ENCODE data around the gene MYO3B. TPM values are rescaled to one million over a fixed set of nuclear protein-coding genes. Genes with fewer than 3 reads are reported as not detected.
"Not testable (repeated sequence)": the region's sequence is repeated elsewhere in the genome, so short reads cannot be mapped to it uniquely, and the experiment has no call there.

Gene MYO3B
- total RNA-seq, 2 donors from 2014 or later: 0.31 TPM; not detected in 1

GRCh38 chr2:170270278-170270864 lies 92.4 kb downstream of the MYO3B start:
- Mint-ChIP-seq H3K27me3 (peaks cover 11 to 13% of the 10 kb centered on the region in 2 donors), H3K9me3 (no peaks in the 10 kb centered on the region), H3K27ac (no peak overlapping the region), H3K4me1 (ENCODE audit: low read depth in 2 of 2) (no peaks in the 10 kb centered on the region), H3K36me3 (no peaks in the 10 kb centered on the region), H3K4me3 (no peak overlapping the region)
- DNase-seq (ENCODE audit: low spot score) (no peak), ATAC-seq (no peak)

GRCh38 chr2:170271340-170271739 lies 93.4 kb downstream of the MYO3B start:
- DNase-seq (ENCODE audit: low spot score) (no peak), ATAC-seq (no peak)
- Mint-ChIP-seq H3K36me3 (no peaks in the 10 kb centered on the region), H3K9me3 (no peaks in the 10 kb centered on the region), H3K27ac (no peak overlapping the region), H3K27me3 (peaks cover 11 to 13% of the 10 kb centered on the region in 2 donors), H3K4me3 (no peak overlapping the region), H3K4me1 (ENCODE audit: low read depth in 2 of 2) (no peaks in the 10 kb centered on the region)

GRCh38 chr2:170276056-170276455 lies 98.1 kb downstream of the MYO3B start:
- no peaks in the 10 kb centered on the region for H3K4me1 Mint-ChIP-seq (ENCODE audit: low read depth in 2 of 2)
- DNase-seq (ENCODE audit: low spot score) (no peak), ATAC-seq (no peak)
- H3K9me3 Mint-ChIP-seq: no peaks in the 10 kb centered on the region
- no peaks in the 10 kb centered on the region for H3K36me3 Mint-ChIP-seq
- peaks cover 10 to 29% of the 10 kb centered on the region in 2 donors for H3K27me3 Mint-ChIP-seq
- no peak overlapping the region for H3K27ac Mint-ChIP-seq
- no peak overlapping the region for H3K4me3 Mint-ChIP-seq

GRCh38 chr2:170276925-170277629 lies 99.1 kb downstream of the MYO3B start:
- Mint-ChIP-seq H3K27me3 (peaks cover 10 to 38% of the 10 kb centered on the region in 2 donors), H3K9me3 (no peaks in the 10 kb centered on the region), H3K27ac (no peak overlapping the region), H3K4me1 (ENCODE audit: low read depth in 2 of 2) (no peaks in the 10 kb centered on the region), H3K4me3 (no peak overlapping the region), H3K36me3 (no peaks in the 10 kb centered on the region)
- no peak for ATAC-seq
- DNase-seq (ENCODE audit: low spot score): no peak

- DNase-seq (ENCODE audit: low spot score) (no peak), ATAC-seq (no peak)
- no peaks in the 10 kb centered on the region for H3K9me3 Mint-ChIP-seq
- no peaks in the 10 kb centered on the region for H3K36me3 Mint-ChIP-seq
- H3K4me1 Mint-ChIP-seq (ENCODE audit: low read depth in 2 of 2): no peaks in the 10 kb centered on the region
- peaks cover 10 to 41% of the 10 kb centered on the region in 2 donors for H3K27me3 Mint-ChIP-seq
- H3K4me3 Mint-ChIP-seq: no peak overlapping the region
- no peak overlapping the region for H3K27ac Mint-ChIP-seq
Observed at GRCh38 chr2:170277951-170278350, 100.0 kb downstream of the MYO3B start.

GRCh38 chr2:170279615-170280014 lies 101.7 kb downstream of the MYO3B start:
- not testable (repeated sequence) for H3K9me3 Mint-ChIP-seq; H3K4me3 Mint-ChIP-seq; ATAC-seq; DNase-seq (ENCODE audit: low spot score); H3K27ac Mint-ChIP-seq; H3K36me3 Mint-ChIP-seq; H3K4me1 Mint-ChIP-seq (ENCODE audit: low read depth in 2 of 2)
- H3K27me3 Mint-ChIP-seq: peaks cover 17 to 41% of the 10 kb centered on the region in 2 donors

GRCh38 chr2:170282851-170283250 lies 104.9 kb downstream of the MYO3B start:
- H3K27me3 Mint-ChIP-seq: peaks cover 24 to 46% of the 10 kb centered on the region in 2 donors
- DNase-seq (ENCODE audit: low spot score): no peak
- no peak overlapping the region for H3K4me3 Mint-ChIP-seq
- H3K4me1 Mint-ChIP-seq (ENCODE audit: low read depth in 2 of 2): no peaks in the 10 kb centered on the region
- no peaks in the 10 kb centered on the region for H3K9me3 Mint-ChIP-seq
- peak; percentile 33 to 40 for ATAC-seq
- H3K36me3 Mint-ChIP-seq: no peaks in the 10 kb centered on the region
- H3K27ac Mint-ChIP-seq: no peak overlapping the region

GRCh38 chr2:170284205-170284604 lies 106.3 kb downstream of the MYO3B start:
- H3K36me3 Mint-ChIP-seq: no peaks in the 10 kb centered on the region
- DNase-seq (ENCODE audit: low spot score): no peak
- H3K27ac Mint-ChIP-seq: no peak overlapping the region
- H3K4me1 Mint-ChIP-seq (ENCODE audit: low read depth in 2 of 2): no peaks in the 10 kb centered on the region
- peaks cover 27 to 51% of the 10 kb centered on the region in 2 donors for H3K27me3 Mint-ChIP-seq
- no peak for ATAC-seq
- no peaks in the 10 kb centered on the region for H3K9me3 Mint-ChIP-seq
- no peak overlapping the region for H3K4me3 Mint-ChIP-seq

- Mint-ChIP-seq H3K4me1 (ENCODE audit: low read depth in 2 of 2) (no peaks in the 10 kb centered on the region), H3K4me3 (no peak overlapping the region), H3K36me3 (peaks cover 15% of the 10 kb centered on the region), H3K27ac (no peak overlapping the region), H3K9me3 (peaks cover 5% of the 10 kb centered on the region), H3K27me3 (peaks cover 29 to 48% of the 10 kb centered on the region in 2 donors)
- ATAC-seq: no peak
- no peak for DNase-seq (ENCODE audit: low spot score)
Observed at GRCh38 chr2:170288859-170289258, 110.9 kb downstream of the MYO3B start.

GRCh38 chr2:170291474-170291873 lies 113.5 kb downstream of the MYO3B start:
- H3K4me1 Mint-ChIP-seq (ENCODE audit: low read depth in 2 of 2): no peaks in the 10 kb centered on the region
- H3K27me3 Mint-ChIP-seq: peaks cover 26 to 47% of the 10 kb centered on the region in 2 donors
- DNase-seq (ENCODE audit: low spot score) (no peak), ATAC-seq (no peak)
- H3K9me3 Mint-ChIP-seq: peaks cover 10% of the 10 kb centered on the region
- H3K36me3 Mint-ChIP-seq: peaks cover 20% of the 10 kb centered on the region
- no peak overlapping the region for H3K4me3 Mint-ChIP-seq
- H3K27ac Mint-ChIP-seq: no peak overlapping the region

- H3K9me3 Mint-ChIP-seq: peaks cover 10% of the 10 kb centered on the region
- DNase-seq (ENCODE audit: low spot score): no peak
- peaks cover 20% of the 10 kb centered on the region for H3K36me3 Mint-ChIP-seq
- ATAC-seq: no peak
- H3K27ac Mint-ChIP-seq: no peak overlapping the region
- H3K4me3 Mint-ChIP-seq: no peak overlapping the region
- H3K4me1 Mint-ChIP-seq (ENCODE audit: low read depth in 2 of 2): no peaks in the 10 kb centered on the region
- H3K27me3 Mint-ChIP-seq: peaks cover 22 to 46% of the 10 kb centered on the region in 2 donors
Observed at GRCh38 chr2:170292415-170292814, 114.5 kb downstream of the MYO3B start.

- Mint-ChIP-seq H3K4me3 (no peak overlapping the region), H3K9me3 (peaks cover 5% of the 10 kb centered on the region)
Observed at GRCh38 chr2:170297496-170297895, 119.5 kb downstream of the MYO3B start.

GRCh38 chr2:170298115-170298514 lies 120.2 kb downstream of the MYO3B start:
- H3K27me3 Mint-ChIP-seq: peaks cover 2 to 5% of the 10 kb centered on the region in 2 donors
- H3K36me3 Mint-ChIP-seq: peaks cover 5% of the 10 kb centered on the region
- H3K4me3 Mint-ChIP-seq: no peak overlapping the region
- H3K27ac Mint-ChIP-seq: no peak overlapping the region
- H3K4me1 Mint-ChIP-seq (ENCODE audit: low read depth in 2 of 2): peaks cover 7 to 10% of the 10 kb centered on the region in 2 donors
- ATAC-seq (peak in 1 of 2 donors; percentile 59), DNase-seq (ENCODE audit: low spot score) (no peak)
- H3K9me3 Mint-ChIP-seq: peaks cover 5% of the 10 kb centered on the region

More at GRCh38 chr2:170297496-170297895, 119.5 kb downstream of the MYO3B start:
- no peak for DNase-seq (ENCODE audit: low spot score)
- Mint-ChIP-seq H3K27me3 (peaks cover 2 to 5% of the 10 kb centered on the region in 2 donors), H3K4me1 (ENCODE audit: low read depth in 2 of 2) (peaks cover 5 to 10% of the 10 kb centered on the region in 2 donors), H3K27ac (no peak overlapping the region), H3K36me3 (peaks cover 5% of the 10 kb centered on the region)
- no peak for ATAC-seq

GRCh38 chr2:170298861-170299429 lies 121.0 kb downstream of the MYO3B start:
- Mint-ChIP-seq H3K27me3 (peaks cover 2 to 5% of the 10 kb centered on the region in 2 donors), H3K4me1 (ENCODE audit: low read depth in 2 of 2) (peaks cover 7 to 10% of the 10 kb centered on the region in 2 donors), H3K27ac (no peak overlapping the region), H3K9me3 (peaks cover 5% of the 10 kb centered on the region), H3K4me3 (no peak overlapping the region), H3K36me3 (peaks cover 5% of the 10 kb centered on the region)
- DNase-seq (ENCODE audit: low spot score) (no peak), ATAC-seq (no peak)

All from natural killer cell treated with Interleukin-12 subunit alpha and Interleukin-12 subunit beta and Interleukin-15 and Interleukin-18, amount 100 ng/mL, for 72 hours (primary cell).